ENCODE results near the gene LILRA6. TPM values are rescaled to one million over a fixed set of nuclear protein-coding genes. Genes with fewer than 3 reads are reported as not detected.
"Not testable (repeated sequence)": the region's sequence is repeated elsewhere in the genome, so short reads cannot be mapped to it uniquely, and the experiment has no call there.

The LILRA6 gene
- total and polyA plus RNA-seq, 2 of the 13 experiments (the other 11 are each of a cell fraction or from before 2014, with no cell fraction given) = not detected

GRCh38 chr19:54196536-54196935, 46.1 kb downstream of the LILRA6 start:
- Histone ChIP-seq H3K27me3 (ENCODE audit: control insufficient read depth in 1 of 2, insufficient read depth in 2 of 2, low read length in 2 of 2) (no peaks in the 10 kb centered on the region; a peak in 1 of 5 replicates), H3K4me3 (replicated peaks in 1 of 3; ENCODE audit: insufficient read depth in 1 of 3, low read depth in 2 of 3, low read length in 3 of 3) (no peak overlapping the region), H4K20me1 (ENCODE audit: insufficient read depth, low read length) (peaks cover 8% of the 10 kb centered on the region), H3K9me3 (ENCODE audit: low read length) (no peaks in the 10 kb centered on the region), H3K79me2 (ENCODE audit: insufficient read depth, low read length) (peaks cover 28% of the 10 kb centered on the region), H3K27ac (ENCODE audit: extremely low read length, insufficient read depth, low read length) (no peak overlapping the region), H3K4me1 (ENCODE audit: insufficient read depth, low read length) (peaks cover 26% of the 10 kb centered on the region), H3K9ac (ENCODE audit: insufficient read depth, low read depth, low read length) (no peak overlapping the region), H2AFZ (ENCODE audit: low read length) (no peak overlapping the region), H3K36me3 (replicated peaks in 1 of 2; ENCODE audit: control insufficient read depth in 1 of 2, insufficient read depth in 2 of 2, low read length in 2 of 2) (peaks cover 8 to 27% of the 10 kb centered on the region in 2 experiments), H3K4me2 (ENCODE audit: low read depth, low read length) (no peak overlapping the region)
- no peak for DNase-seq (ENCODE audit: low spot score)
- intact Hi-C loops (cut with micrococcal nuclease; ENCODE audit: unreplicated experiment) = no loop called here
- in situ Hi-C loops (cut with HindIII; ENCODE audit: extremely low pct_ligation_motif_present, low pct_unique_long_range_greater_than_20kb) = no loop called here
- ChIA-PET CTCF (ENCODE audit: low intra/inter-chr PET ratio, low total read pairs) (no interaction called here), POLR2A (interaction anchor here (0.6 to 6.4 kb wide), 2 partner anchors 13 to 34 kb away, joined by 5 to 78 read pairs; no protein-coding TSS in a partner anchor)
- no peak for ATAC-seq
- TF ChIP-seq GLI4 (CRISPR knock-in tag; IDR thresholded peaks at IDR 0.05; ENCODE audit: borderline replicate concordance) (no peak), CAMTA2 (CRISPR knock-in tag; IDR thresholded peaks at IDR 0.05; ENCODE audit: borderline replicate concordance) (no peak)
- FAIRE-seq = no peak
- 93% methylated on average over 7 of the region's 7 CpGs for WGBS (ENCODE audit: low lambda C conversion rate)
- no TSS peak for BruUV-seq (replicated peaks)

- peaks cover 18% of the 10 kb centered on the region for H3K4me1 ChIP-seq (ENCODE audit: insufficient read depth, low read length)
- in situ Hi-C loops (cut with HindIII; ENCODE audit: extremely low pct_ligation_motif_present, low pct_unique_long_range_greater_than_20kb); FAIRE-seq; ATAC-seq; H4K20me1 ChIP-seq (ENCODE audit: insufficient read depth, low read length); BruUV-seq (replicated peaks); H3K4me2 ChIP-seq (ENCODE audit: low read depth, low read length); DNase-seq (ENCODE audit: low spot score); H3K27ac ChIP-seq (ENCODE audit: extremely low read length, insufficient read depth, low read length); CTCF ChIA-PET (ENCODE audit: low intra/inter-chr PET ratio, low total read pairs); H2AFZ ChIP-seq (ENCODE audit: low read length); H3K4me3 ChIP-seq (replicated peaks in 1 of 3; ENCODE audit: insufficient read depth in 1 of 3, low read depth in 2 of 3, low read length in 3 of 3); H3K27me3 ChIP-seq (ENCODE audit: control insufficient read depth in 1 of 2, insufficient read depth in 2 of 2, low read length in 2 of 2); H3K9me3 ChIP-seq (ENCODE audit: low read length); POLR2A ChIA-PET; H3K9ac ChIP-seq (ENCODE audit: insufficient read depth, low read depth, low read length): not testable (repeated sequence)
- H3K79me2 ChIP-seq (ENCODE audit: insufficient read depth, low read length) = peaks cover 21% of the 10 kb centered on the region
- intact Hi-C loops (cut with micrococcal nuclease; ENCODE audit: unreplicated experiment) = loop anchor here (5.0 kb wide), 1 partner anchor 38 kb away; no protein-coding TSS in a partner anchor
- 94% methylated on average over 12 of the region's 12 CpGs for WGBS (ENCODE audit: low lambda C conversion rate)
- peaks cover 6 to 23% of the 10 kb centered on the region in 2 experiments; a peak in 4 of 5 replicates for H3K36me3 ChIP-seq (replicated peaks in 1 of 2; ENCODE audit: control insufficient read depth in 1 of 2, insufficient read depth in 2 of 2, low read length in 2 of 2)
These were observed 48.1 kb downstream of the LILRA6 start for GRCh38 chr19:54194463-54194862.

Data from HepG2 (cell line).